GM23338 (cell line): ENCODE measurements around the gene BBOX1. TPM values are rescaled to one million over a fixed set of nuclear protein-coding genes. Genes with fewer than 3 reads are reported as not detected.

Experiments used
- ATAC-seq: fragments of 200-7000 bp; cut with Tn5 transposase; 3 replicates; pipeline ENCODE4 v1.9.1; 2020
- DNase-seq: peaks from one replicate; pipeline ENCODE4 v3.0.0-alpha.2; 2015; ENCODE audit warnings: low spot score
- H2AFZ ChIP-seq: fragments of 200-600 bp; sonication (generic); 2 replicates; pipeline ENCODE4 v1.8.0; 2016; ENCODE audit warnings: antibody characterized with exemption, mild to moderate bottlenecking, moderate library complexity
- H3F3A ChIP-seq: fragments of 200-600 bp; sonication (generic); replicated peaks from 2 replicates; pipeline ENCODE4 v1.8.0; 2017; ENCODE audit warnings: antibody characterized with exemption, mixed run types, low read depth
- H3K27ac ChIP-seq: fragments of 200-600 bp; sonication (generic); 2 replicates; pipeline ENCODE4 v1.6.1; 2016; ENCODE audit warnings: low read depth
- H3K27me3 ChIP-seq: fragments of 200-600 bp; sonication (generic); 2 replicates; pipeline ENCODE4 v1.8.0; 2016; ENCODE audit warnings: mild to moderate bottlenecking, mixed run types, moderate library complexity; ENCODE audit not compliant: insufficient read depth
- H3K36me3 ChIP-seq: fragments of 200-600 bp; sonication (generic); 2 replicates; pipeline ENCODE4 v1.8.0; 2016; ENCODE audit warnings: mild to moderate bottlenecking; ENCODE audit not compliant: insufficient read depth
- H3K4me1 ChIP-seq: fragments of 200-600 bp; sonication (generic); 2 replicates; pipeline ENCODE4 v1.8.0; 2016; ENCODE audit warnings: mild to moderate bottlenecking, moderate library complexity; ENCODE audit not compliant: insufficient read depth
- H3K4me2 ChIP-seq: fragments of 200-600 bp; sonication (generic); 2 replicates; pipeline ENCODE4 v1.7.1; 2017; ENCODE audit warnings: mixed run types
- H3K4me3 ChIP-seq: fragments of 200-600 bp; sonication (generic); 2 replicates; pipeline ENCODE4 v1.6.1; 2016; ENCODE audit warnings: mixed run types
- H3K79me2 ChIP-seq: fragments of 200-600 bp; sonication (generic); replicated peaks from 2 replicates; pipeline ENCODE4 v1.8.0; 2017; ENCODE audit warnings: mild to moderate bottlenecking; ENCODE audit not compliant: insufficient read depth
- H3K9me2 ChIP-seq: fragments of 200-600 bp; sonication (generic); 2 replicates; pipeline ENCODE4 v1.8.0; 2017; ENCODE audit not compliant: insufficient read depth
- H4K20me1 ChIP-seq: fragments of 200-600 bp; sonication (generic); replicated peaks from 2 replicates; pipeline ENCODE4 v1.8.0; 2017; ENCODE audit warnings: mild to moderate bottlenecking; ENCODE audit not compliant: insufficient read depth
- H3K27ac Mint-ChIP-seq: 2 replicates; pipeline ENCODE4 v1.8.0; 2020; ENCODE audit warnings: inconsistent platforms, mild to moderate bottlenecking, moderate library complexity, mixed read lengths
- H3K27me3 Mint-ChIP-seq: 3 replicates; pipeline ENCODE4 v1.8.0; 2022; ENCODE audit warnings: low read depth, mild to moderate bottlenecking, moderate library complexity, mixed read lengths, inconsistent platforms; ENCODE audit not compliant: insufficient read depth, poor library complexity
- H3K36me3 Mint-ChIP-seq: 3 replicates; pipeline ENCODE4 v1.8.0; 2021; ENCODE audit warnings: low read depth, mild to moderate bottlenecking, inconsistent platforms, moderate library complexity, mixed read lengths
- H3K4me1 Mint-ChIP-seq: 3 replicates; pipeline ENCODE4 v1.8.0; 2020; ENCODE audit warnings: mild to moderate bottlenecking, inconsistent platforms, mixed read lengths
- H3K4me3 Mint-ChIP-seq: 3 replicates; pipeline ENCODE4 v1.8.0; 2021; ENCODE audit warnings: moderate library complexity, mild to moderate bottlenecking, inconsistent platforms, mixed read lengths
- H3K9me3 Mint-ChIP-seq: 3 replicates; pipeline ENCODE4 v1.8.0; 2020; ENCODE audit warnings: moderate library complexity, mild to moderate bottlenecking, inconsistent platforms, mixed read lengths
- CREB1 ChIP-seq: fragments of 250-450 bp; sonication (Bioruptor Pico); IDR thresholded peaks from 2 replicates; pipeline ENCODE4 v1.5.0; 2020; ENCODE audit warnings: low read depth, mild to moderate bottlenecking, moderate library complexity
- CTCF ChIP-seq, 2 experiments: fragments of 200-600 bp in 1 of 2; sonication (generic) in 1 of 2; conservative IDR thresholded peaks; 2 replicates each; pipeline versions ENCODE4 v1.5.1 to v1.6.1; 2016 to 2017; ENCODE audit warnings: antibody characterized with exemption in 2 of 2, low read depth in 2 of 2, mild to moderate bottlenecking in 2 of 2, moderate library complexity in 1 of 2
- ETS1 ChIP-seq: IDR thresholded peaks from 2 replicates; pipeline ENCODE4 v1.6.1; 2016; ENCODE audit warnings: antibody characterized with exemption
- EZH2 ChIP-seq: fragments of 200-600 bp; sonication (generic); IDR thresholded peaks from one replicate; pipeline ENCODE4 v1.8.0; 2017; ENCODE audit warnings: antibody characterized with exemption, mild to moderate bottlenecking, low read depth; ENCODE audit not compliant: unreplicated experiment
- EZH2phosphoT487 ChIP-seq: fragments of 200-600 bp; sonication (generic); IDR thresholded peaks from one replicate; pipeline ENCODE4 v1.8.1; 2018; ENCODE audit warnings: antibody characterized with exemption; ENCODE audit not compliant: unreplicated experiment
- JUNB ChIP-seq: IDR thresholded peaks from one replicate; pipeline ENCODE4 v1.6.1; 2016; ENCODE audit warnings: antibody characterized with exemption; ENCODE audit not compliant: unreplicated experiment
- NANOG ChIP-seq: IDR thresholded peaks from 2 replicates; pipeline ENCODE4 v1.6.1; 2016; ENCODE audit warnings: antibody characterized with exemption, borderline replicate concordance
- POLR2AphosphoS5 ChIP-seq: IDR thresholded peaks from 2 replicates; pipeline ENCODE4 v1.6.1; 2016; ENCODE audit warnings: antibody characterized with exemption, low read depth
- REST ChIP-seq: IDR thresholded peaks from one replicate; pipeline ENCODE4 v1.6.1; 2018; ENCODE audit warnings: antibody characterized with exemption; ENCODE audit not compliant: unreplicated experiment
- STAT1 ChIP-seq: IDR thresholded peaks from one replicate; pipeline ENCODE4 v1.6.1; 2016; ENCODE audit warnings: antibody characterized with exemption; ENCODE audit not compliant: unreplicated experiment
- ZNF114 ChIP-seq: fragments of 250-450 bp; sonication (Bioruptor Pico); IDR thresholded peaks from 2 replicates; pipeline ENCODE4 v1.5.0; 2020; ENCODE audit warnings: mild to moderate bottlenecking, moderate library complexity
- ZNF331 ChIP-seq: fragments of 250-450 bp; sonication (Bioruptor Pico); IDR thresholded peaks from 2 replicates; pipeline ENCODE4 v1.5.0; 2020; ENCODE audit warnings: low read depth, mild to moderate bottlenecking, moderate library complexity
- polyA plus RNA-seq: library from polyadenylated mRNA; unstranded; fragments of >200 nt; fragmentation: Nextera tagmentation; extraction: Ambion mirVana; gene quantifications from 2 replicates; pipeline ENCODE4 v1.2.1, GENCODE V29; 2016
- total RNA-seq: library from RNA; depleted of rRNA; stranded (reverse); fragments of >200 nt; shearing (Covaris generic); gene quantifications from 2 replicates; pipeline ENCODE4 v1.2.3, GENCODE V29; 2014

The BBOX1 gene
- total and polyA plus RNA-seq, 2 experiments from 2014 or later = not detected

GRCh38 chr11:27139742-27140367, 99.2 kb downstream of the BBOX1 start (continued):
- TF ChIP-seq STAT1 = no peak
- no peak for TF ChIP-seq CTCF (conservative IDR thresholded peaks at IDR 0.05; ENCODE audit: low read depth in 2 of 2)
- TF ChIP-seq CREB1 (CRISPR knock-in tag) = no peak
- no peak for TF ChIP-seq ZNF114 (CRISPR knock-in tag)
- no peak for TF ChIP-seq ZNF331

GRCh38 chr11:27141576-27141975, 101.0 kb downstream of the BBOX1 start:
- no peak overlapping the region for H3K4me3 ChIP-seq
- H3F3A ChIP-seq = no peaks in the 10 kb centered on the region
- no peak overlapping the region for H3K4me3 Mint-ChIP-seq
- H3K4me1 ChIP-seq = no peaks in the 10 kb centered on the region
- H2AFZ ChIP-seq = no peak overlapping the region
- H3K27ac ChIP-seq = no peak overlapping the region
- peaks cover 2% of the 10 kb centered on the region for H3K27me3 Mint-ChIP-seq
- H3K36me3 ChIP-seq = no peaks in the 10 kb centered on the region
- 0 out of 2 replicates have a peak, but pooled peaks cover 4% of the 10 kb centered on the region for H3K9me2 ChIP-seq
- ATAC-seq (no peak), DNase-seq (no peak)
- no peaks in the 10 kb centered on the region for H3K4me1 Mint-ChIP-seq
- H3K4me2 ChIP-seq = no peak overlapping the region
- peaks cover 14% of the 10 kb centered on the region; the same call in 2 of the 3 replicates for H3K36me3 Mint-ChIP-seq
- H3K79me2 ChIP-seq = no peaks in the 10 kb centered on the region
- H3K27ac Mint-ChIP-seq = no peak overlapping the region
- H3K27me3 ChIP-seq = no peaks in the 10 kb centered on the region
- no peaks in the 10 kb centered on the region for H4K20me1 ChIP-seq
- H3K9me3 Mint-ChIP-seq = peaks cover 22% of the 10 kb centered on the region
- TF ChIP-seq JUNB (no peak), ETS1 (no peak), REST (no peak), STAT1 (no peak), EZH2phosphoT487 (no peak), ZNF114 (CRISPR knock-in tag) (no peak), ZNF331 (no peak), EZH2 (no peak), CREB1 (CRISPR knock-in tag) (no peak), POLR2AphosphoS5 (no peak), CTCF (conservative IDR thresholded peaks at IDR 0.05; ENCODE audit: low read depth in 2 of 2) (no peak), NANOG (no peak)
